GM20000 (cell line): ENCODE results near the gene NPAS2.

Source experiments
- DNase-seq: peaks from one replicate; pipeline ENCODE4 v3.0.0; 2012; ENCODE audit warnings: low spot score
- TF ChIP-seq, protein P1 (sequence below): IDR thresholded peaks from 2 replicates; pipeline ENCODE4 v1.5.1; 2012; ENCODE audit warnings: mild to moderate bottlenecking, control low read depth; ENCODE audit errors: extremely low read depth, missing control alignments

NPAS2 gene

DNA sequence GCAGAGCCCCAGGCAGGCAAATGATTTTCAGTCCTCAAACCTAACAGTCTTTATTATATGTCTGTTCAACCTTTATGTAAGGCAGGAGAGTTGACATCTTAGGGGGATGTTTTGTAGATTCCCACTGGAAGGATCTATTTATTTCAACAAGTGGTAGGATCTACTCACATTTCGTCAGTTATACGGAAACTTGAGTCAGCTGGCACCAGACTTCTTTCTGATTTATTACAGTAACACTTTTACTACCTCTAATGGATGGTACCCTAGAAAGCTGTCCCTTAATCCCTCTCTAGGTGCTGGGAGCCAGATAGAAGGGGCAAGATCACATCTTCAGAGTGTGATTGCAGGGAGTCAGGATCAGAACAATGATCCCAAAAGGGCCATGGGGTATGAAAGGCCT is 180.1 kb downstream of the NPAS2 start:
- TF ChIP-seq, protein P1, sequence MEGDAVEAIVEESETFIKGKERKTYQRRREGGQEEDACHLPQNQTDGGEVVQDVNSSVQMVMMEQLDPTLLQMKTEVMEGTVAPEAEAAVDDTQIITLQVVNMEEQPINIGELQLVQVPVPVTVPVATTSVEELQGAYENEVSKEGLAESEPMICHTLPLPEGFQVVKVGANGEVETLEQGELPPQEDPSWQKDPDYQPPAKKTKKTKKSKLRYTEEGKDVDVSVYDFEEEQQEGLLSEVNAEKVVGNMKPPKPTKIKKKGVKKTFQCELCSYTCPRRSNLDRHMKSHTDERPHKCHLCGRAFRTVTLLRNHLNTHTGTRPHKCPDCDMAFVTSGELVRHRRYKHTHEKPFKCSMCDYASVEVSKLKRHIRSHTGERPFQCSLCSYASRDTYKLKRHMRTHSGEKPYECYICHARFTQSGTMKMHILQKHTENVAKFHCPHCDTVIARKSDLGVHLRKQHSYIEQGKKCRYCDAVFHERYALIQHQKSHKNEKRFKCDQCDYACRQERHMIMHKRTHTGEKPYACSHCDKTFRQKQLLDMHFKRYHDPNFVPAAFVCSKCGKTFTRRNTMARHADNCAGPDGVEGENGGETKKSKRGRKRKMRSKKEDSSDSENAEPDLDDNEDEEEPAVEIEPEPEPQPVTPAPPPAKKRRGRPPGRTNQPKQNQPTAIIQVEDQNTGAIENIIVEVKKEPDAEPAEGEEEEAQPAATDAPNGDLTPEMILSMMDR, result no peak
- no peak for DNase-seq

DNA sequence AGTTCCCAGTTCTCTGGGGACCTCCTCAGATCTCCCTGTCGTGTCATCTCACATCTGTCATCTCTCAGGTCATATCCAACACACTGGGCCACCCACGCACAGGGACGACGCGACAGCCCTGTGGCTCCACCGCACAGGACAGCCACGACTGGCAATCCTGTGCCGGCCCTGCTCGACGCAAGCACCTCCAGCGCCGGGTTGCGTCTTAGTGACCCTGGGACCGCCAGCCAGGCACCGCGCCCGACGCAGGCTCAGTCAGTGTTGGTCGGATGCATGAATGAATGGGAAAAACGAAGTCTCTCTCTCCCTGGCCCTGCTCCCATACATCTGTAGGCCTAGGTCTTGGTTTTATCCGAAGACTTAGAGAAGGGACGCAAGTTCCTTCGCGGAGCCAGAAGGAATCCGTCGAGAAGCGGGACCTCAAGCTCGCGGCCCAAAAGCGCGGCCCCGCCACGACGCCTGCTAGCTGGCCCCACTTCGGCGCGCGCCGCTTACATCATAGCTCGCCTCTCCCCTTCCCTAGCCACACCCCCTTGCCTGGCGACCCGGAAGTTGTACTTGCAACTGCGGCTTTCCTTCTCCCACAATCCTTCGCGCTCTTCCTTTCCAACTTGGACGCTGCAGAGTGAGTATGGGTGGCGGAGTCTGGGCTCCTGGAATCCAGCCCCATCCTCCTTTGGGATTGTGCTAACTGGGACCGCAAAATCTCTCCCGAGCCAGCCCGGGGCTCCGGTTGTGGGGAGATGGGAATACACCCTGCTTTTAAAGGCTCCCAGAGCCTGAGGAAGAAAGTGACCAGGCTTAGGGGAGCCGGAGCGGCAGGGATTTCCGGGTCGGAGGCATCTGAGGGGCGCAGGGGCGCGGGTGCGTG is 182.0 kb downstream of the NPAS2 start, which contains the start of gene RPL31:
Gene RPL31, plus strand, starts transcription at position 599 of the 871 bp plus-strand sequence. CDS start 413 bp downstream, outside the sequence.
- DNase-seq, result peak; percentile 97
- TF ChIP-seq, protein P1, result no peak

DNA sequence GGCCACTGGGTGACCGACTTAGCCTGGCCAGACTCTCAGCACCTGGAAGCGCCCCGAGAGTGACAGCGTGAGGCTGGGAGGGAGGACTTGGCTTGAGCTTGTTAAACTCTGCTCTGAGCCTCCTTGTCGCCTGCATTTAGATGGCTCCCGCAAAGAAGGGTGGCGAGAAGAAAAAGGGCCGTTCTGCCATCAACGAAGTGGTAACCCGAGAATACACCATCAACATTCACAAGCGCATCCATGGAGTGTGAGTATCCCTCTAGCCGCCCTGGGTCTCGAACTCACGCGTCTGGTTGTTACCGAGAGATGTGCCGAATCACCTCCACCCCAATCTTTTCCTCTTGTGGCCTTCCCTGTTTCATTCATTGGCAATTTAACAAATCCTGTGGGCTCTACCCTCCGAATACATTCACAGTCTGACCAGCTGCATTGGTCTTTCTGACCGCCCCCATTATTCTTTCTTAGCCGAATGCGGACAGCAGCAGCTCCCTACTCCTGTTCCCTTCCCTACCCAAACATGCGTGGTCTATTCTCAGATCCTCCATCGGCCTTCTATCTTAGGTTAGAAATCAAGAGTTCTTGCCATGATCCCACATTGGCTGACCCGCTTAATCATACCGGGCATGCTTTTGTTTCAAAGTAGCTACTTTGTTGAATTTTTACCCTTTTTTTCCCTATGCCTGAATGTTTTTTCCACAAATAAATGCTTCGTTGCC is 182.8 kb downstream of the NPAS2 start:
- TF ChIP-seq, protein P1, result no peak
- DNase-seq, result no peak

DNA sequence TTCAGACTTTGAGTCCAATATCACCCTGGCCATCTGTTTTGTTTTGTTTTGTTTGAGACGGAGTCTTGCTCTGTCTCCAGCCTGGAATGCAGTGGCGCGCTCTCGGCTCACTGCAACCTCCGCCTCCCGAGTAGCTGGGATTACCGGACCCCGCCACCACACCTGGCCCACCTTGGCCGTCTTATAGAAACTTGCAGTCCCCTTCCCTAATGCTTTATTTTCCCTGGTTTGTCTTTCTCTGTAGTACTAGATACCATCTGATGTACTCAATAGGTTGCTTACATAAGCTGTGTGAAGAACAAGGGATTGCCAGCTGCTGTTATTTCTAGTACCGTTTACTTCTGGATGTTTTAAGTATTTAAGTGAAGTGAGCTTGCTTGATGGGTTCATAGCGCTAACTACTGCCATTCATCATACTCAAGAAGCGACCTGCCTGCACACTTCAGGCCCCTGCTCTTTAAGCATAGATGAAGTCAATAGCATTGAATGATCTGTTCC is 183.4 kb downstream of the NPAS2 start:
- TF ChIP-seq, protein P1, result no peak
- no peak for DNase-seq

DNA sequence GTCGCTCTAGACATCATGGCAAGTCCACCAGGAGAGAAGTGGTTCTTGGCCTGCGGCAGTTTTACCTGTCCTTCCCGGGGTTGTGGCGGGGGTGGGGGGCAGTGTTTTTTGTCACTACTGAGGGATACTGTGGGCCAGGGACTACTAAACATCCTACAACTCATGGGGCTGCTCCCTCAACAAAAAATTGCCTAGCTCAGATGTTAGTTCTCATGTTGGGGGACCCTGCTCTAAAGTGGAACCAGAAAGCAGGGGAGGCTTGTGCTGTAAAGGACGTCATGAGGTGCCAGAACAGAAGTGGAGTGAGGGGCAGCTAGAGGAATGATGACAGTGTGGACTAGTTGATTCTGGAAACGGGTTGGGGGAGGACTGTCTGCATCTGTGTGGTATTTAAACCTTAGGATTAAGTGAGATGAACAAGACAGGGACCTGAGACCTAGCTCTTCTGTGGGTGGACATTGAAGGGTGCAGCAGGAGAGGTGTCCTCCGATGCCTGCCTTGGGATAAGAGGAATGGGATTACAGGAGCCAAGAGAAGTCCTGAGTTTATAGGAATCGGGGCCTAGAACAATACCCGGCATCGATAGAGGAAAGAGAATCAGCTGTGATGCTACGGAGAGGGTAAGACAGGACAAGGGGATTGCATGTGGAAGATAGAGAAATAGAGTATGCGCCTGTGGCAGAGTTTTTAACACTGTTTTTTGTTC is 184.8 kb downstream of the NPAS2 start:
- TF ChIP-seq, protein P1, result no peak

DNA sequence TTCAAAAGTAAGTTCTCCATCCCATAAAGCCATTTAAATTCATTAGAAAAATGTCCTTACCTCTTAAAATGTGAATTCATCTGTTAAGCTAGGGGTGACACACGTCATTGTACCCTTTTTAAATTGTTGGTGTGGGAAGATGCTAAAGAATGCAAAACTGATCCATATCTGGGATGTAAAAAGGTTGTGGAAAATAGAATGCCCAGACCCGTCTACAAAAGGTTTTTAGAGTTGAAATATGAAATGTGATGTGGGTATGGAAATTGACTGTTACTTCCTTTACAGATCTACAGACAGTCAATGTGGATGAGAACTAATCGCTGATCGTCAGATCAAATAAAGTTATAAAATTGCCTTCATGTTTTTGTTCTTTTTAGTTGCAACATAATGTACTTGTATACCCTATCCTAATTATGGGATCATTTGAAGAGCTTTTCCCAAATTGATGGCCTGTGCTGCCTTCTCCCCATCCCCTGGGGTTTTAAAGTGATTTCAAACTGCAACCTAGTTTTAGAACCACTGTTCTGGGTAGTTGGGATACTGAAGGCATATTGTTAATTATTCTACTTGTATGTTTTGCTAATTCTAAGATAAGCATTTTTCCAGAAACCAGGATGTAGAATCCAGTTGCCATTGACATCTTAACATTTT is 186.3 kb downstream of the NPAS2 start:
- TF ChIP-seq, protein P1, result no peak
- no peak for DNase-seq

More for the DNA sequence above, 184.8 kb downstream of the NPAS2 start:
- DNase-seq, result no peak
